ENCODE results near the gene SQOR. TPM values are rescaled to one million over a fixed set of nuclear protein-coding genes. Genes with fewer than 3 reads are reported as not detected.
A peak's percentile ranks its signal among the peaks of the same experiment; 100 is the strongest.

The SQOR gene
- total RNA-seq, 3 donors from 2014 or later (not counting 1 experiment from before 2014, with no cell fraction given), result 22.8 to 36.5 (median 29.9) TPM

DNA sequence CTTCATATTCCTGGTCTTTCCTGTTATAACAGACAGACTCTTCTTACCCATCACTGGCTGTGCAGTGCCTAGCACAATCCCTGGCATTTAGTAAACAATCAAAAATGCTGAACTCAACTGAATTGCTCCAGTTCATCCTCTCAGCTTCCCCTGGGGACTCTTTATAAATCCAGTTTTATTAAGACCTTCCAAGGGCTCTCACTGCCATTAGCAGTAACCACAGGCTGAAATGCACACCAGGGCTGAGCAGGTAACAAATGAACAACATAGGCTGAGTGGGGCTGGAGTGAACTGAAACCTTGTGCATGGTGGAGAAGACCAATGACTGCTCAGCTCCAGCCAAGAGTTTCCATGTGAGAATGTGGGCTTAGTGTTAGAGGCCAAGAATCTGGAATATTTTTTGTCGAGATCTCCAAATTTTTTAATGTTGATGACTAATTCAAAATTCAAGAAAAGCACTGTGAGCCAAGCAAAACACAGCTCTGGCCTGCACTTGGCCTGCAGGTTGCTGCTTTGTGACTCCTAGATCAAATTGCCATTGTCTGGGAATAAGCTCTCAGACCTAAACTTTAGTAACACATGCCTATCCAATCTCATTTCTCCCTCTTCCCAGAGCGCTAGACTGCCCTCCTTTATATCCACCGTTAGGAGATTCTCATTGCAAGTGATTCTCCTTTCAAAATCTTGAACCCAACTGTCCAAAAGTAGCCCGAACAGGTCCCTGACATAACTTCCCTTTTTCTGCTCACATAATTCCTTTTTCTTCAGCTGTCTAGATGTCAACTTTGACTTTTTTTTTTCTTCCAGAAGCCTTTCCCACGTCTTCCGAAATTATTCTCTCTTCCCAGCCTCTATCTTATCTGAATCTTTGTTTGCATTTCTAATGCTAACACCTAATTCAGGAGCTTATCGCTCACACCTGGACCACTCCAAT, 7.4 kb downstream of the SQOR start:
- no peak overlapping the region for H3K4me3 ChIP-seq (ENCODE audit: low read length)
- Mint-ChIP-seq H3K4me1 (peaks cover 51 to 56% of the 10 kb centered on the region in 2 donors), H3K27ac (peak overlapping the region in 1 of 2 donors; percentile 10), H3K36me3 (no peaks in the 10 kb centered on the region), H3K4me3 (no peak overlapping the region), H3K9me3 (no peaks in the 10 kb centered on the region), H3K27me3 (ENCODE audit: low read depth in 2 of 2) (no peaks in the 10 kb centered on the region)
- intact Hi-C loops (cut with micrococcal nuclease), result no loop called here
- H3K36me3 ChIP-seq (ENCODE audit: control insufficient read depth, insufficient read depth, low read length), result peaks cover 2% of the 10 kb centered on the region
- no peak overlapping the region for H3K27ac ChIP-seq (ENCODE audit: low read length)
- no peak for ATAC-seq
- WGBS (ENCODE audit: insufficient coverage), result 62% methylated on average over 7 of the region's 7 CpGs
- no peak for DNase-seq
- H3K27me3 ChIP-seq (ENCODE audit: control insufficient read depth, insufficient read depth, low read length), result no peaks in the 10 kb centered on the region
- peaks cover 20% of the 10 kb centered on the region for H3K4me1 ChIP-seq (ENCODE audit: control insufficient read depth, insufficient read depth, low read length)
- TF ChIP-seq, protein P1, sequence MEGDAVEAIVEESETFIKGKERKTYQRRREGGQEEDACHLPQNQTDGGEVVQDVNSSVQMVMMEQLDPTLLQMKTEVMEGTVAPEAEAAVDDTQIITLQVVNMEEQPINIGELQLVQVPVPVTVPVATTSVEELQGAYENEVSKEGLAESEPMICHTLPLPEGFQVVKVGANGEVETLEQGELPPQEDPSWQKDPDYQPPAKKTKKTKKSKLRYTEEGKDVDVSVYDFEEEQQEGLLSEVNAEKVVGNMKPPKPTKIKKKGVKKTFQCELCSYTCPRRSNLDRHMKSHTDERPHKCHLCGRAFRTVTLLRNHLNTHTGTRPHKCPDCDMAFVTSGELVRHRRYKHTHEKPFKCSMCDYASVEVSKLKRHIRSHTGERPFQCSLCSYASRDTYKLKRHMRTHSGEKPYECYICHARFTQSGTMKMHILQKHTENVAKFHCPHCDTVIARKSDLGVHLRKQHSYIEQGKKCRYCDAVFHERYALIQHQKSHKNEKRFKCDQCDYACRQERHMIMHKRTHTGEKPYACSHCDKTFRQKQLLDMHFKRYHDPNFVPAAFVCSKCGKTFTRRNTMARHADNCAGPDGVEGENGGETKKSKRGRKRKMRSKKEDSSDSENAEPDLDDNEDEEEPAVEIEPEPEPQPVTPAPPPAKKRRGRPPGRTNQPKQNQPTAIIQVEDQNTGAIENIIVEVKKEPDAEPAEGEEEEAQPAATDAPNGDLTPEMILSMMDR (IDR thresholded peaks at IDR 0.05), result no peak
- no peaks in the 10 kb centered on the region for H3K9me3 ChIP-seq (ENCODE audit: control insufficient read depth, insufficient read depth, low read length)

DNA sequence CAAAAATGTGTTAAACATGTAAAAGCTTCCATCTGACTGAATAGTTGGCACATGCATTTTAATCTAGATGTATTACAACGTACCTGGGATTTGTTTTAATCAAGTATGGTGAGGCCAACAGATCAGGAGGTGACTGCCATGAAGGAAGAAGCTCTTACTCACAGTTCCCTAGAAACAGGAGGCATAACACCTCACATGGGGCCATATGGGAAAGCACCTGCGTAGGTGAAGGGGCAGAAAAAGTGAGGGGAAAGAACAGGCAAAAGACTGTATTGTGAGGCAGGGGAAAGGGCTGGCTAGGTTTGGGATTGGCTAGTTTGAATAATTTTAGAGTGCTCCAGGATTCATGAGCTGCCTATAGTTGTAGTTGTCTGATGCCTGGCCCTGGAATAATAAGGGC, 9.6 kb downstream of the SQOR start:
- intact Hi-C loops (cut with micrococcal nuclease), result no loop called here
- no peak overlapping the region for H3K4me3 Mint-ChIP-seq
- DNase-seq (no peak), ATAC-seq (no peak)
- TF ChIP-seq, protein P1 (IDR thresholded peaks at IDR 0.05), result no peak
- H3K9me3 ChIP-seq (ENCODE audit: control insufficient read depth, insufficient read depth, low read length), result no peaks in the 10 kb centered on the region
- no peaks in the 10 kb centered on the region for H3K27me3 Mint-ChIP-seq (ENCODE audit: low read depth in 2 of 2)
- H3K27ac Mint-ChIP-seq, result no peak overlapping the region
- no peaks in the 10 kb centered on the region for H3K9me3 Mint-ChIP-seq
- peaks cover 41 to 44% of the 10 kb centered on the region in 2 donors for H3K4me1 Mint-ChIP-seq
- H3K4me3 ChIP-seq (ENCODE audit: low read length), result no peak overlapping the region
- H3K27me3 ChIP-seq (ENCODE audit: control insufficient read depth, insufficient read depth, low read length), result no peaks in the 10 kb centered on the region
- H3K36me3 ChIP-seq (ENCODE audit: control insufficient read depth, insufficient read depth, low read length), result peaks cover 2% of the 10 kb centered on the region
- H3K27ac ChIP-seq (ENCODE audit: low read length), result no peak overlapping the region
- no peaks in the 10 kb centered on the region for H3K36me3 Mint-ChIP-seq
- 78% methylated on average over 2 of the region's 2 CpGs for WGBS (ENCODE audit: insufficient coverage)
- peaks cover 13% of the 10 kb centered on the region for H3K4me1 ChIP-seq (ENCODE audit: control insufficient read depth, insufficient read depth, low read length)

DNA sequence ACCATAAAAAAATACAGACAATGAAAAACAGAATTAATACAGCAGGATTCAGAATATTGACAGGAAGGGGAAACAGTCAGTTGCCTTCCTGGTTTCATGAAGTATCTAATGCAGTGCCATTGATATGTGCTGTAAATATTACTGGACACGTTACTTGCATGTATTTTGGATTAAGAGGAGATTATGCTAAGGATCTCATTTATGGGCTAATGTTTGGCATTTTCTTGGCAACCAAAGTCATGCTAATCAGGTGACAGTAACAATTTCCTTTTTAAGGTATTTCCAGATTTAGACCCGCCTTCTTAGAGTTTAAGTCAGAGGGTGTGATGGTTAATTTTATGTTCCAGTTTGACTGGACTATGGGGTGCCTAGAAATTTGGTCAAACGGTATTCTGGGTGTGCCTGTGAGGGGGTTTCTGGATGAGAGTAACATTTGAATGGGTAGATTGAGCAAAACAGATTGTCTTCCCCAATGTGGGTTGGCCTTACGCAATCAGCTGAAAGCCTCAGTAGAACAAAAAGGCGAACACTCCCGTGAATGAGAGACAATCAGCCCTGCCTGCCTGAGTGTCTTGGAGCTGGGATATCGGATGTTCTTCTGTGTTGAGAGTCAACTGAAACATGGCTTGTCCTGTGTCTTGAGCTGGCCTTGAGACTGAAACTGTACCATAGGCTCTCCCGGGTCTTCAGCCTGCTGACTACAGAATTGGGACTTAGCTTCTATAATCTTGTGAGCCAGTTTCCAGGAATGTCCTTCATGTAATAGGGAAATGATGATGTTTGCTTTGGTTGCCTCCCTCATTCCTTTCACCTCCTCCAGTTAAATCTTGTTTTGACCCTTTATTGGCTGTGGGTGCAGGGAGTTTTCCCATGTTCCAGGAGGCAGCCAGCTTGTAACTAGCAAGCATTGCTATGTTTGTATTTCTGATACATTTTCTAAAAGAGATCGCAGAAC, 10.5 kb downstream of the SQOR start:
- no peak for ATAC-seq
- Mint-ChIP-seq H3K4me1 (peaks cover 48% of the 10 kb centered on the region in 2 donors), H3K9me3 (peaks cover 0 to 2% of the 10 kb centered on the region in 2 donors), H3K27ac (peak overlapping the region in 1 of 2 donors; percentile 30), H3K36me3 (no peaks in the 10 kb centered on the region), H3K4me3 (no peak overlapping the region), H3K27me3 (ENCODE audit: low read depth in 2 of 2) (no peaks in the 10 kb centered on the region)
- intact Hi-C loops (cut with micrococcal nuclease), result no loop called here
- peaks cover 21% of the 10 kb centered on the region for H3K4me1 ChIP-seq (ENCODE audit: control insufficient read depth, insufficient read depth, low read length)
- no peak overlapping the region for H3K4me3 ChIP-seq (ENCODE audit: low read length)
- no peak for DNase-seq
- H3K36me3 ChIP-seq (ENCODE audit: control insufficient read depth, insufficient read depth, low read length), result peaks cover 2% of the 10 kb centered on the region
- TF ChIP-seq, protein P1 (IDR thresholded peaks at IDR 0.05), result no peak
- WGBS (ENCODE audit: insufficient coverage), result 84% methylated on average over 8 of the region's 9 CpGs
- H3K9me3 ChIP-seq (ENCODE audit: control insufficient read depth, insufficient read depth, low read length), result no peaks in the 10 kb centered on the region
- H3K27me3 ChIP-seq (ENCODE audit: control insufficient read depth, insufficient read depth, low read length), result no peaks in the 10 kb centered on the region
- H3K27ac ChIP-seq (ENCODE audit: low read length), result no peak overlapping the region

All from natural killer cell (primary cell).